22Rv1 (cell line): ENCODE measurements around the gene PODXL2.

Experiments
- H3K27ac ChIP-seq: fragments of 450-650 bp; 2 replicates; pipeline ENCODE4 v1.5.1; 2017
- CTCF ChIP-seq: fragments of 450-650 bp; IDR thresholded peaks from 2 replicates; pipeline ENCODE4 v1.5.1; 2017; ENCODE audit warnings: mild to moderate bottlenecking
- ZFX ChIP-seq: fragments of 450-650 bp; IDR thresholded peaks from 2 replicates; pipeline ENCODE4 v1.6.1; 2017; ENCODE audit warnings: antibody characterized with exemption, borderline replicate concordance

PODXL2 gene

GRCh38 chr3:127692501-127693335, 63.7 kb downstream of the PODXL2 start:
- no peak for TF ChIP-seq CTCF
- H3K27ac ChIP-seq, result no peak overlapping the region

GRCh38 chr3:127693336-127693843, 64.4 kb downstream of the PODXL2 start:
- TF ChIP-seq ZFX (no peak), CTCF (no peak)

GRCh38 chr3:127694467-127695215, 65.7 kb downstream of the PODXL2 start:
- no peak overlapping the region for H3K27ac ChIP-seq
- TF ChIP-seq CTCF (peak; percentile 70), ZFX (no peak)

More at GRCh38 chr3:127693336-127693843, 64.4 kb downstream of the PODXL2 start:
- H3K27ac ChIP-seq, result no peak overlapping the region

- TF ChIP-seq ZFX (no peak), CTCF (no peak)
- no peak overlapping the region for H3K27ac ChIP-seq
Measured at GRCh38 chr3:127697551-127698240, 68.7 kb downstream of the PODXL2 start.

- H3K27ac ChIP-seq, result no peak overlapping the region
- TF ChIP-seq CTCF, result no peak
- TF ChIP-seq ZFX, result no peak
Measured at GRCh38 chr3:127698286-127698685, 69.3 kb downstream of the PODXL2 start.

GRCh38 chr3:127698691-127699415, 69.9 kb downstream of the PODXL2 start:
- H3K27ac ChIP-seq, result no peak overlapping the region
- TF ChIP-seq CTCF (no peak), ZFX (no peak)
